ENCODE measurements around the gene HDAC7.

DNA sequence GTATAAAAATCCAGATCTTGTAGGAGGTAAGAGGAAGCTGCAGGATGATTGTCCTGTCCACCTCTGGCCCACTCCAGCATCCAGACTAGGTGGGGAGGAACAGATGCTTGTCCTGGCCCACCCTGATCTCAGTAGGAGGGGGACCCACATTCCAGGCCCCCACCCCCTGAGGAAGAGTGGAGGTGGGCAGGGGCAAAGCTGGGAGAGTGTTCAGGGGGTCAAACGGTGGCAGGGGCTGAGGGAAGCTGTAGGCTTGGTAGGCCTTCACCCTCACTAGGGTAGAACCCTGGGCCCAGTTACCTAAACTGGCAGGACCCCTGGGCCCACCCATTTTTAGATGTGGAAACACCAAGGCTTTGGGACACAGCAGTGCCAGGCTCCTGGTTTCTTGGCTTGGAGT lies 42.6 kb downstream of the HDAC7 start:
- TF ChIP-seq FOXM1 (IDR thresholded peaks at IDR 0.05; ENCODE audit: borderline replicate concordance, low read depth) (no peak), EP300 (IDR thresholded peaks at IDR 0.05; ENCODE audit: borderline replicate concordance) (no peak), TCF12 (IDR thresholded peaks at IDR 0.05; ENCODE audit: low read depth) (no peak), CEBPB (IDR thresholded peaks at IDR 0.05) (no peak)
- TF ChIP-seq, protein P1, sequence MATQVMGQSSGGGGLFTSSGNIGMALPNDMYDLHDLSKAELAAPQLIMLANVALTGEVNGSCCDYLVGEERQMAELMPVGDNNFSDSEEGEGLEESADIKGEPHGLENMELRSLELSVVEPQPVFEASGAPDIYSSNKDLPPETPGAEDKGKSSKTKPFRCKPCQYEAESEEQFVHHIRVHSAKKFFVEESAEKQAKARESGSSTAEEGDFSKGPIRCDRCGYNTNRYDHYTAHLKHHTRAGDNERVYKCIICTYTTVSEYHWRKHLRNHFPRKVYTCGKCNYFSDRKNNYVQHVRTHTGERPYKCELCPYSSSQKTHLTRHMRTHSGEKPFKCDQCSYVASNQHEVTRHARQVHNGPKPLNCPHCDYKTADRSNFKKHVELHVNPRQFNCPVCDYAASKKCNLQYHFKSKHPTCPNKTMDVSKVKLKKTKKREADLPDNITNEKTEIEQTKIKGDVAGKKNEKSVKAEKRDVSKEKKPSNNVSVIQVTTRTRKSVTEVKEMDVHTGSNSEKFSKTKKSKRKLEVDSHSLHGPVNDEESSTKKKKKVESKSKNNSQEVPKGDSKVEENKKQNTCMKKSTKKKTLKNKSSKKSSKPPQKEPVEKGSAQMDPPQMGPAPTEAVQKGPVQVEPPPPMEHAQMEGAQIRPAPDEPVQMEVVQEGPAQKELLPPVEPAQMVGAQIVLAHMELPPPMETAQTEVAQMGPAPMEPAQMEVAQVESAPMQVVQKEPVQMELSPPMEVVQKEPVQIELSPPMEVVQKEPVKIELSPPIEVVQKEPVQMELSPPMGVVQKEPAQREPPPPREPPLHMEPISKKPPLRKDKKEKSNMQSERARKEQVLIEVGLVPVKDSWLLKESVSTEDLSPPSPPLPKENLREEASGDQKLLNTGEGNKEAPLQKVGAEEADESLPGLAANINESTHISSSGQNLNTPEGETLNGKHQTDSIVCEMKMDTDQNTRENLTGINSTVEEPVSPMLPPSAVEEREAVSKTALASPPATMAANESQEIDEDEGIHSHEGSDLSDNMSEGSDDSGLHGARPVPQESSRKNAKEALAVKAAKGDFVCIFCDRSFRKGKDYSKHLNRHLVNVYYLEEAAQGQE (IDR thresholded peaks at IDR 0.05; ENCODE audit: low read depth): no peak
